IMR-90 (cell line): ENCODE results near the gene KLHL29. TPM values are rescaled to one million over a fixed set of nuclear protein-coding genes. Genes with fewer than 3 reads are reported as not detected.

Experiments used
- ATAC-seq: fragments of 200-7000 bp; cut with Tn5 transposase; 2 replicates; pipeline ENCODE4 v1.9.1; 2020; ENCODE audit warnings: low read depth, mild to moderate bottlenecking, moderate library complexity
- BruUV-seq: library from RNA; stranded (reverse); fragments of 400-500 nt; replicated peaks from 2 replicates; lab custom pipeline; 2021; lab: Mats Ljungman, UMichigan
- CTCF ChIA-PET: fragments of 300-600 bp; formaldehyde crosslinking; extraction: SDS; loops from one replicate; lab custom pipeline; 2021; ENCODE audit warnings: antibody characterized with exemption; lab: Yijun Ruan, JAX
- POLR2A ChIA-PET: fragments of 300-600 bp; sonication (Branson Sonifier 250); formaldehyde crosslinking; loops from one replicate; lab custom pipeline; 2022; ENCODE audit warnings: antibody characterized with exemption; ENCODE audit not compliant: unreplicated experiment; lab: Charles Lee
- DNase-seq: peaks from one replicate; pipeline ENCODE4 v3.0.0; 2013
- H2AFZ ChIP-seq: replicated peaks from 2 replicates; pipeline ENCODE3; 2013; ENCODE audit warnings: low read length, mild to moderate bottlenecking; ENCODE audit not compliant: poor library complexity
- H2AK5ac ChIP-seq: 2 replicates; pipeline ENCODE4 v1.6.1; 2013; ENCODE audit warnings: low read depth, low read length, inconsistent platforms
- H2AK9ac ChIP-seq: replicated peaks from 2 replicates; pipeline ENCODE3; 2013; ENCODE audit warnings: mild to moderate bottlenecking, low read depth, low read length, moderate library complexity; ENCODE audit not compliant: poor library complexity
- H2BK120ac ChIP-seq: 2 replicates; pipeline ENCODE4 v1.6.1; 2013; ENCODE audit warnings: low read depth, low read length, inconsistent platforms
- H2BK15ac ChIP-seq: 3 replicates; pipeline ENCODE4 v1.6.1; 2013; ENCODE audit warnings: low read depth, low read length, inconsistent platforms
- H2BK20ac ChIP-seq: 2 replicates; pipeline ENCODE4 v1.6.1; 2013; ENCODE audit warnings: low read depth, mild to moderate bottlenecking, inconsistent platforms, low read length, moderate library complexity
- H2BK5ac ChIP-seq: 2 replicates; pipeline ENCODE4 v1.6.1; 2013; ENCODE audit warnings: mild to moderate bottlenecking, low read depth, low read length, inconsistent platforms; ENCODE audit not compliant: poor library complexity, severe bottlenecking
- H3K14ac ChIP-seq: replicated peaks from 2 replicates; pipeline ENCODE4 v1.6.1; 2013; ENCODE audit warnings: low read depth, low read length, inconsistent platforms
- H3K18ac ChIP-seq: 2 replicates; pipeline ENCODE4 v1.6.1; 2013; ENCODE audit warnings: low read depth, low read length, control low read depth
- H3K23ac ChIP-seq: 2 replicates; pipeline ENCODE4 v1.6.1; 2013; ENCODE audit warnings: low read depth, low read length, inconsistent platforms
- H3K27ac ChIP-seq: 2 replicates; pipeline ENCODE4 v1.5.1; 2013; ENCODE audit warnings: mild to moderate bottlenecking, control low read depth, low read length; ENCODE audit not compliant: insufficient read depth
- H3K27me3 ChIP-seq: 2 replicates; pipeline ENCODE4 v1.6.1; 2013; ENCODE audit warnings: low read length; ENCODE audit not compliant: control insufficient read depth, insufficient read depth
- H3K36me3 ChIP-seq: 2 replicates; pipeline ENCODE4 v1.6.1; 2013; ENCODE audit warnings: low read length, mixed read lengths; ENCODE audit not compliant: control insufficient read depth, insufficient read depth
- H3K4ac ChIP-seq: 2 replicates; pipeline ENCODE4 v1.6.1; 2013; ENCODE audit warnings: low read depth, low read length, inconsistent platforms
- H3K4me1 ChIP-seq: 2 replicates; pipeline ENCODE4 v1.6.1; 2013; ENCODE audit warnings: low read length, mixed read lengths; ENCODE audit not compliant: control insufficient read depth, insufficient read depth
- H3K4me2 ChIP-seq: 2 replicates; pipeline ENCODE4 v1.6.1; 2013; ENCODE audit warnings: low read depth, mild to moderate bottlenecking, control low read depth, low read length, moderate library complexity
- H3K4me3 ChIP-seq: 2 replicates; pipeline ENCODE4 v1.5.1; 2013; ENCODE audit warnings: low read depth, mild to moderate bottlenecking, control low read depth, low read length, moderate library complexity; ENCODE audit not compliant: insufficient read depth
- H3K56ac ChIP-seq: 2 replicates; pipeline ENCODE4 v1.6.1; 2013; ENCODE audit warnings: low read length, inconsistent platforms; ENCODE audit not compliant: insufficient read depth; ENCODE audit errors: extremely low read depth
- H3K79me1 ChIP-seq, 2 experiments: 2 replicates each; pipeline ENCODE4 v1.6.1; 2013; ENCODE audit warnings: low read length in 2 of 2, inconsistent platforms in 1 of 2, low read depth in 1 of 2
- H3K9ac ChIP-seq: 2 replicates; pipeline ENCODE4 v1.6.1; 2013; ENCODE audit warnings: low read depth, low read length, control low read depth
- H3K9me1 ChIP-seq: 2 replicates; pipeline ENCODE4 v1.6.1; 2013; ENCODE audit warnings: low read length, inconsistent platforms; ENCODE audit not compliant: insufficient read depth
- H3K9me3 ChIP-seq: 2 replicates; pipeline ENCODE4 v1.6.1; 2013; ENCODE audit warnings: low read length; ENCODE audit not compliant: control insufficient read depth, insufficient read depth
- H4K20me1 ChIP-seq: 2 replicates; pipeline ENCODE4 v1.6.1; 2013; ENCODE audit warnings: low read length, inconsistent platforms; ENCODE audit not compliant: insufficient read depth
- H4K5ac ChIP-seq: 2 replicates; pipeline ENCODE4 v1.6.1; 2013; ENCODE audit warnings: mild to moderate bottlenecking, low read depth, low read length, control low read depth
- H4K8ac ChIP-seq, 2 experiments: 2 replicates each; pipeline ENCODE4 v1.6.1; 2013; ENCODE audit warnings: low read depth in 2 of 2, low read length in 2 of 2, control low read depth in 1 of 2, inconsistent platforms in 1 of 2
- H4K91ac ChIP-seq: 2 replicates; pipeline ENCODE4 v1.6.1; 2013; ENCODE audit warnings: low read depth, low read length, inconsistent platforms; ENCODE audit not compliant: insufficient read depth
- BHLHE40 ChIP-seq: fragments of 150-350 bp; IDR thresholded peaks from 2 replicates; pipeline ENCODE4 v1.6.1; 2016; ENCODE audit warnings: mild to moderate bottlenecking, low read depth, low read length
- CEBPB ChIP-seq: IDR thresholded peaks from 2 replicates; pipeline ENCODE4 v1.6.1; 2012; ENCODE audit warnings: low read depth, low read length, improper control_type of control experiment
- FOS ChIP-seq: fragments of 150-350 bp; IDR thresholded peaks from 2 replicates; pipeline ENCODE4 v1.6.1; 2016; ENCODE audit warnings: low read depth, low read length
- MAFK ChIP-seq: IDR thresholded peaks from 2 replicates; pipeline ENCODE4 v1.6.1; 2012; ENCODE audit warnings: low read depth, low read length, improper control_type of control experiment
- MAZ ChIP-seq: IDR thresholded peaks from 2 replicates; pipeline ENCODE4 v1.6.1; 2012; ENCODE audit warnings: low read depth, mild to moderate bottlenecking, low read length, improper control_type of control experiment, moderate library complexity, borderline replicate concordance
- MXI1 ChIP-seq: IDR thresholded peaks from 2 replicates; pipeline ENCODE4 v1.6.1; 2012; ENCODE audit warnings: low read depth, mild to moderate bottlenecking, low read length, moderate library complexity, borderline replicate concordance
- NFE2L2 ChIP-seq: fragments of 150-350 bp; IDR thresholded peaks from 2 replicates; pipeline ENCODE4 v1.6.1; 2016; ENCODE audit warnings: low read depth, mild to moderate bottlenecking, low read length
- POLR2A ChIP-seq: IDR thresholded peaks from 2 replicates; pipeline ENCODE4 v1.6.1; 2012; ENCODE audit warnings: mild to moderate bottlenecking, low read depth, low read length
- RAD21 ChIP-seq: IDR thresholded peaks from 2 replicates; pipeline ENCODE4 v1.6.1; 2012; ENCODE audit warnings: low read length, improper control_type of control experiment
- RCOR1 ChIP-seq: IDR thresholded peaks from 2 replicates; pipeline ENCODE4 v1.6.1; 2012; ENCODE audit warnings: mild to moderate bottlenecking, low read length, improper control_type of control experiment; ENCODE audit not compliant: insufficient replicate concordance
- RFX5 ChIP-seq: IDR thresholded peaks from 2 replicates; pipeline ENCODE4 v1.8.0; 2012; ENCODE audit warnings: low read depth, mild to moderate bottlenecking, low read length, moderate library complexity
- SMC3 ChIP-seq: fragments of 150-350 bp; IDR thresholded peaks from 2 replicates; pipeline ENCODE4 v1.6.1; 2016; ENCODE audit warnings: low read depth, mild to moderate bottlenecking, antibody characterized with exemption, low read length, moderate library complexity
- WGBS, 2 experiments: methylation state at CpG; one replicate each; pipeline versions ENCODE4 v1.1.5 to v1.1.7; 2013; ENCODE audit warnings: missing lambda C conversion rate in 2 of 2; ENCODE audit not compliant: insufficient read length in 1 of 2; ENCODE audit errors: extremely low coverage in 2 of 2; 5-methylcytosine and 5-hydroxymethylcytosine counted together
- dilution Hi-C: fragments of 300-500 bp; cut with HindIII; formaldehyde crosslinking; loops from one replicate; pipeline ENCODE4 v1.14.3; 2018; ENCODE audit warnings: low sequenced_read_pairs; ENCODE audit not compliant: unreplicated experiment
- in situ Hi-C: fragments of 300-500 bp; cut with MboI; formaldehyde crosslinking; loops from 3 replicates; pipeline ENCODE4 v1.14.3; 2019; ENCODE audit warnings: low sequenced_read_pairs, inconsistent platforms, mixed read lengths
- intact Hi-C: fragments of 100-400 bp; cut with micrococcal nuclease; formaldehyde crosslinking; loops from 2 replicates; pipeline ENCODE4 v1.10.0; 2022
- polyA plus RNA-seq, 3 experiments: library from polyadenylated mRNA; depleted of rRNA; stranded (reverse); fragments of >200 nt; gene quantifications; 2 replicates each; pipeline ENCODE4 v1.2.3, GENCODE V29; 2012; ENCODE audit warnings: low replicate concordance in 1 of 3
- total RNA-seq: library from RNA; depleted of rRNA; stranded (reverse); fragments of >200 nt; gene quantifications from 2 replicates; pipeline ENCODE4 v1.2.3, GENCODE V29; 2012
- TF ChIP-seq, protein P1 (sequence below): fragments of 150-350 bp; IDR thresholded peaks from 2 replicates; pipeline ENCODE4 v1.6.1; 2016; ENCODE audit warnings: low read depth, mild to moderate bottlenecking, low read length, moderate library complexity, borderline replicate concordance
- TF ChIP-seq, protein P2 (sequence below): conservative IDR thresholded peaks from 2 replicates; pipeline ENCODE4 v1.5.1; 2012; ENCODE audit warnings: mild to moderate bottlenecking, low read depth, low read length, improper control_type of control experiment
- TF ChIP-seq, protein P3 (sequence below): fragments of 150-350 bp; IDR thresholded peaks from 2 replicates; pipeline ENCODE4 v1.6.1; 2017; ENCODE audit warnings: mild to moderate bottlenecking, antibody characterized with exemption, low read length, low read depth

KLHL29 gene
- total and polyA plus RNA-seq, 2 of the 4 experiments (the other 2 are of a cell fraction) = 2.0 to 8.0 TPM

DNA sequence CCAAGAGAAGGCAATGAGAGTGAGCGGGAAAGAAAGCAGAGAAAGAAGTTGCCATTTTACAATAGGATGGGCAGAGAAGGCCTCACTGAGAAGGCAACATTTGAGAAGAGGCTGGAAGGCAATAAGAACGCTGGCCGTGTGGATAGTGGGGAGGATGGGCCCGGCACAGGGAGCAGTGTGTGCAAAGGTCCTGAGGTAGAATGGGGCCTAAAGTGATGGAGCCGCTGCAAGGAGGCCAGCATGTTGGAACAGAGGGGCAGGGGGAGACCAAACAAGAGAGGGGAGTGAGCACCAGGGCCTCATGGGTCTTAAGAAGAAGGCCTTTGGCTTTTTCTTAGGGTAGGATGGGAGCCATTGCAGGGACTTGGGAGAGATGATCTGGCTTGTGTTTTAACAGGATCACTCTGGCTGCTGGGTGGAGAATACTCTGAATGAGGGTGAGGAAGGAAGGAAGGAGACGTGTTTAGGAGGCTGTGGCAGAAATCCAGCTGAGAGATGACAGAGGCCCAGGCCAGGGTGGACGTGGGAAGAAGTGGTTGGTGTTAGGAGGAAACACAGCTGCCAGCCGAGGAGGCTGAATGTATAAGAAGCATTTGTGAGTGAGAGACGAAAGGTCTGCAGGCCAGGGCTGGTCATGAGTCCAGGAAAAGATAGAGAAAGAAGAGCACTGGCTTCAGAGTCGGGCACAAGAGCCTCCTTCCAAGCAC, 159.8 kb downstream of the KLHL29 start:
- BruUV-seq = no TSS peak
- H4K91ac ChIP-seq = no peak overlapping the region
- DNase-seq (peak; percentile 28), ATAC-seq (no peak)
- peak overlapping the region; percentile 27; the same call in 1 of the 2 replicates for H2AK5ac ChIP-seq
- 54% methylated on average over 5 of the region's 10 CpGs; no CpG with 5 or more reads in 1 of the 2 experiments for WGBS, 2 experiments
- H3K23ac ChIP-seq = peak overlapping the region; percentile 27; the same call in 1 of the 2 replicates
- H2BK120ac ChIP-seq = no peak overlapping the region
- dilution Hi-C loops = no loop called here
- no peaks in the 10 kb centered on the region for H3K36me3 ChIP-seq
- peak overlapping the region; percentile 2 for H3K14ac ChIP-seq
- peaks cover 8% of the 10 kb centered on the region; the same call in 1 of the 2 replicates for H3K9me1 ChIP-seq
- H3K27me3 ChIP-seq = no peaks in the 10 kb centered on the region
- H2BK5ac ChIP-seq = no peak overlapping the region
- ChIA-PET CTCF (no interaction called here), POLR2A (no interaction called here)
- no peak overlapping the region for H2BK20ac ChIP-seq
- H3K9ac ChIP-seq = no peak overlapping the region
- no peak overlapping the region for H3K4me3 ChIP-seq
- no peak overlapping the region for H3K4ac ChIP-seq
- peaks cover 0 to 5% of the 10 kb centered on the region in 2 experiments; a peak in 2 of 4 replicates for H3K79me1 ChIP-seq
- H3K4me1 ChIP-seq = peaks cover 16% of the 10 kb centered on the region
- H3K9me3 ChIP-seq = no peaks in the 10 kb centered on the region
- H4K8ac ChIP-seq = peak overlapping the region; percentile 10 to 13; a peak in 2 of 4 replicates
- no peaks in the 10 kb centered on the region for H4K20me1 ChIP-seq
- no peak overlapping the region for H3K18ac ChIP-seq
- intact Hi-C loops = loop anchor here (5.0 kb wide), 1 partner anchor 157 kb away; the partner anchor contains the start of gene KLHL29
- no peak overlapping the region for H3K56ac ChIP-seq
- in situ Hi-C loops = no loop called here
- H2BK15ac ChIP-seq = no peak overlapping the region
- peak overlapping the region; percentile 38 for H2AFZ ChIP-seq
- no peak overlapping the region for H3K4me2 ChIP-seq
- no peak overlapping the region for H2AK9ac ChIP-seq
- no peak overlapping the region for H4K5ac ChIP-seq
- no peak overlapping the region for H3K27ac ChIP-seq
- TF ChIP-seq, protein P1, sequence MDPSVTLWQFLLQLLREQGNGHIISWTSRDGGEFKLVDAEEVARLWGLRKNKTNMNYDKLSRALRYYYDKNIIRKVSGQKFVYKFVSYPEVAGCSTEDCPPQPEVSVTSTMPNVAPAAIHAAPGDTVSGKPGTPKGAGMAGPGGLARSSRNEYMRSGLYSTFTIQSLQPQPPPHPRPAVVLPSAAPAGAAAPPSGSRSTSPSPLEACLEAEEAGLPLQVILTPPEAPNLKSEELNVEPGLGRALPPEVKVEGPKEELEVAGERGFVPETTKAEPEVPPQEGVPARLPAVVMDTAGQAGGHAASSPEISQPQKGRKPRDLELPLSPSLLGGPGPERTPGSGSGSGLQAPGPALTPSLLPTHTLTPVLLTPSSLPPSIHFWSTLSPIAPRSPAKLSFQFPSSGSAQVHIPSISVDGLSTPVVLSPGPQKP = no peak
- TF ChIP-seq FOS (no peak), NFE2L2 (no peak), MAZ (no peak), RAD21 (no peak), MXI1 (no peak), MAFK (no peak), SMC3 (no peak), RFX5 (no peak), CEBPB (no peak), RCOR1 (no peak), BHLHE40 (no peak), POLR2A (no peak)
- TF ChIP-seq, protein P2, sequence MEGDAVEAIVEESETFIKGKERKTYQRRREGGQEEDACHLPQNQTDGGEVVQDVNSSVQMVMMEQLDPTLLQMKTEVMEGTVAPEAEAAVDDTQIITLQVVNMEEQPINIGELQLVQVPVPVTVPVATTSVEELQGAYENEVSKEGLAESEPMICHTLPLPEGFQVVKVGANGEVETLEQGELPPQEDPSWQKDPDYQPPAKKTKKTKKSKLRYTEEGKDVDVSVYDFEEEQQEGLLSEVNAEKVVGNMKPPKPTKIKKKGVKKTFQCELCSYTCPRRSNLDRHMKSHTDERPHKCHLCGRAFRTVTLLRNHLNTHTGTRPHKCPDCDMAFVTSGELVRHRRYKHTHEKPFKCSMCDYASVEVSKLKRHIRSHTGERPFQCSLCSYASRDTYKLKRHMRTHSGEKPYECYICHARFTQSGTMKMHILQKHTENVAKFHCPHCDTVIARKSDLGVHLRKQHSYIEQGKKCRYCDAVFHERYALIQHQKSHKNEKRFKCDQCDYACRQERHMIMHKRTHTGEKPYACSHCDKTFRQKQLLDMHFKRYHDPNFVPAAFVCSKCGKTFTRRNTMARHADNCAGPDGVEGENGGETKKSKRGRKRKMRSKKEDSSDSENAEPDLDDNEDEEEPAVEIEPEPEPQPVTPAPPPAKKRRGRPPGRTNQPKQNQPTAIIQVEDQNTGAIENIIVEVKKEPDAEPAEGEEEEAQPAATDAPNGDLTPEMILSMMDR = no peak
- TF ChIP-seq, protein P3, sequence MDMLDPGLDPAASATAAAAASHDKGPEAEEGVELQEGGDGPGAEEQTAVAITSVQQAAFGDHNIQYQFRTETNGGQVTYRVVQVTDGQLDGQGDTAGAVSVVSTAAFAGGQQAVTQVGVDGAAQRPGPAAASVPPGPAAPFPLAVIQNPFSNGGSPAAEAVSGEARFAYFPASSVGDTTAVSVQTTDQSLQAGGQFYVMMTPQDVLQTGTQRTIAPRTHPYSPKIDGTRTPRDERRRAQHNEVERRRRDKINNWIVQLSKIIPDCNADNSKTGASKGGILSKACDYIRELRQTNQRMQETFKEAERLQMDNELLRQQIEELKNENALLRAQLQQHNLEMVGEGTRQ = no peak
